GM12873 (cell line): ENCODE results near the gene SPPL2A.

ENCODE experiments used
- TF ChIP-seq, protein P1 (sequence below): IDR thresholded peaks from 2 replicates; pipeline ENCODE4 v1.5.1; 2012; ENCODE audit warnings: low read depth, mild to moderate bottlenecking, moderate library complexity, low read length, control low read depth; ENCODE audit not compliant: insufficient read depth; ENCODE audit errors: missing control alignments

Gene SPPL2A

DNA sequence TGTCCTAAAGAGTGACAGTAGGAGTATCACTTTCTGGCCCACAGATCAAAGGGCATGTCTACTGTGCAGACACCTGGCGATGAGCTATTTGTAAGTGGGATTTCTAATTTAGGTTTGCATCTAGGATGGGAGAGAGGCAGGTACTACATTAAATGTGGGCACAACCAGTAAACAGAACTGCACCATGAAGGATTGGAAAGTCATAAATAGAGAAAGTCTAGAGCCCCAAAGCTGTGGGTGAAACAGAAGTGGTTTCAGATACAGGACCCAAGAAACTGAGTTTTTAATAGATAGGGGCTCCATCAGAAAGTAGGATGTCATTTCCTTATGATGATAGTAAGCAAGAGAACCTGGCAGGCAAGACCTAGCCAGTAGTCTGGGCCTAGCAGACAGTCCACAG is 35.2 kb upstream of the SPPL2A start:
- TF ChIP-seq, protein P1, sequence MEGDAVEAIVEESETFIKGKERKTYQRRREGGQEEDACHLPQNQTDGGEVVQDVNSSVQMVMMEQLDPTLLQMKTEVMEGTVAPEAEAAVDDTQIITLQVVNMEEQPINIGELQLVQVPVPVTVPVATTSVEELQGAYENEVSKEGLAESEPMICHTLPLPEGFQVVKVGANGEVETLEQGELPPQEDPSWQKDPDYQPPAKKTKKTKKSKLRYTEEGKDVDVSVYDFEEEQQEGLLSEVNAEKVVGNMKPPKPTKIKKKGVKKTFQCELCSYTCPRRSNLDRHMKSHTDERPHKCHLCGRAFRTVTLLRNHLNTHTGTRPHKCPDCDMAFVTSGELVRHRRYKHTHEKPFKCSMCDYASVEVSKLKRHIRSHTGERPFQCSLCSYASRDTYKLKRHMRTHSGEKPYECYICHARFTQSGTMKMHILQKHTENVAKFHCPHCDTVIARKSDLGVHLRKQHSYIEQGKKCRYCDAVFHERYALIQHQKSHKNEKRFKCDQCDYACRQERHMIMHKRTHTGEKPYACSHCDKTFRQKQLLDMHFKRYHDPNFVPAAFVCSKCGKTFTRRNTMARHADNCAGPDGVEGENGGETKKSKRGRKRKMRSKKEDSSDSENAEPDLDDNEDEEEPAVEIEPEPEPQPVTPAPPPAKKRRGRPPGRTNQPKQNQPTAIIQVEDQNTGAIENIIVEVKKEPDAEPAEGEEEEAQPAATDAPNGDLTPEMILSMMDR = no peak

DNA sequence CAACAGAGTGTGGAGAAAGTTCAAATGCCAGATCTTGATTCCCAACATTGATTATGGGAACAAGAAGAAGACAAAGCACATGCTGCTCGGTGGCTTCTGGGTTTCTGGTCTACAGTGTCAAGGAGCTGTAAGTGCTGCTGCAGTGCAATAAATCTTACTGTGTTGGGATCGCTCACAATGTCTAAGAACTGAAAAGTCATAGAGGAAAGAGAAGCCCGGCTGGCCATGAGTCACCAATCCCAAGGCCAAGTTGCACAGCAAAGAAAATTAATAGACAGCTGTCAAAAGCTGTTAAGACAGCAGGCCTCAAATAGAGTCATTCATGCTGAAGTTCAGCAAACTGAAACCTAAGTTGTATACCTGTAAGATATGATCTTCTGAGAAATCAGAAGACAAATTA is 33.2 kb upstream of the SPPL2A start:
- TF ChIP-seq, protein P1 = no peak

DNA sequence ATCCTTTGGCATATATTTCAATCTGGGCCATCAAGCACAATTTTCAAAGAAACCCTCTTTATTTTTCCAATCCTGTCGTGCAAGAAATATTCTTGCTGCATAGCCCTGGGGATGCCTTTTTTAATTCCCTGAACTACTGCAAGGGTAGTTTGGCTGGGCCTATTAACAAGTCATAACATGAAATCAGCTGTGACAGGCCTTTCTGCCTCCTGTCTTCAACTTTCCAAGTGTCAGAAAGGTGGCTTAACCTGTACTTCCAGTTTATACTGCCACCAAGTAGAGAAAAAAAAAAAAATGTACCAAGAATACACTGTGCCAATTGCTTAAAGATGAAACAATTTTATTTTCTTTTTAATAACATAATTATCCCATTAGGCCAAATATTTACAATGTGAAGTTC is 32.4 kb upstream of the SPPL2A start:
- TF ChIP-seq, protein P1 = no peak

DNA sequence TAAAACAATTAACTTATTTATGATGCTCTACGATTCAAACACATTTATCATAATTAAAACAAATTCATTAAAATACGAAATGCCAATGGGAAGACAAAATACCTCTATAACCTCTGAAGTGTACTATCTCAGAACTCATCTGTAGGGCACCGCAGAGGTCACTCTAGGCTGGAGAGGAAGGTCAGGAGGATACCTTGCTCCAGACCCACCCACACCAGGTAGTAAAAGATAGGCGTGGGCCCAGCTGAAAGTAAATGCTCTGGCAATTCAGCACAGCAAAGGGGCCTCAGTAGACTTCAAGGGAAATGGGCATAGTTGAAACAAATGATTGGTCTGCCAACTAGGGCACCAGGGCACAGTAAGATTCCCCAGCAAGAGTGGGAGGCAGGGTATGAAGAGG is 26.0 kb upstream of the SPPL2A start:
- TF ChIP-seq, protein P1 = no peak

DNA sequence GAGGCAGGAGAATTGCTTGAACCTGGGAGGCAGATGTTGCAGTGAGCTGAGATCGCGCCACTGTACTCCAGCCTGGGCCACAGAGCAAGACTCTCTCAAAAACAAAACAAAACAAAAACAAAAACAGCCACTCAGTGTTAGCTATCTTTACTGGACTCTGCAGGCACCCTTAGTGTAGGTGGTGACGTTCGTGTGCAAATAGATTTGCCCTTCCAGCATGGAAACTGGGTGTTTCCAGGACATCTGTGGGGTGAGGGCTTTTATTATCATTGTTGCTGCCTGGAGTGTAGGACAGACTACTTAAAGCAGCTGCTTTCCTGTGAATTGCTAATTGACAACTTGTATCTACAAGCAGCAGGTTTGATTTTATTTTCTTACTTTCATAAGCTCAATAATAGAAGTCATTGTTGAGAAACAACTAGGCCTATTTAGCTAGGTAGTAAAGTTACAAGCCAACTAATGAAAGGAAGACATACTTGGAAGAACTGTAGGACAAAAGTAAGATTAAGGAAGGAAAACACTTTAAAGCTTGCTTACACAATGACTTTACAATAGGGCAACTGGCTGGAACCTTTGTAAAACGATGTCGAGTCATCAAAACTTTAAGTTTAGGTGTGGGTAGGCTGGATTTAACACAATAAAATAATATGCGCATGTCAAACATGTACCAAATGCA is 25.4 kb upstream of the SPPL2A start:
- TF ChIP-seq, protein P1 = no peak

DNA sequence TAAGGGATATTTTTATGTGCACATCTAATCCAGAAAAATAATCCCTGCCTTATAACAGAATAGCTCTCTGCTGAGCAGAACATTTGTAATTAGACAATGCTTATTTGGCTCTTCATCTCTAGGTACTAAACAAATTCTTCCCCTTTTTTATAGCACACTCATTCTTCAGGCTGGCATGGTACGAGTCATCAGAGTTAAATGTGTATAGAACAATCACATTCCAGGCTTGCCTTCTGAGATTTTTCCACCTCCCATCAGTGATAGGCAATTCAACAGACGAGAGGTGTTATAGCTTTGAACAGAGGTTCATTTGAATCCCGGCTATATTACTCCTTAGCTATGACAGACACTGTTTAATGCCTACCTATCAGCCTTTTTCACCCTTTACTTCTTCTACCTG is 21.4 kb upstream of the SPPL2A start:
- TF ChIP-seq, protein P1 = no peak

DNA sequence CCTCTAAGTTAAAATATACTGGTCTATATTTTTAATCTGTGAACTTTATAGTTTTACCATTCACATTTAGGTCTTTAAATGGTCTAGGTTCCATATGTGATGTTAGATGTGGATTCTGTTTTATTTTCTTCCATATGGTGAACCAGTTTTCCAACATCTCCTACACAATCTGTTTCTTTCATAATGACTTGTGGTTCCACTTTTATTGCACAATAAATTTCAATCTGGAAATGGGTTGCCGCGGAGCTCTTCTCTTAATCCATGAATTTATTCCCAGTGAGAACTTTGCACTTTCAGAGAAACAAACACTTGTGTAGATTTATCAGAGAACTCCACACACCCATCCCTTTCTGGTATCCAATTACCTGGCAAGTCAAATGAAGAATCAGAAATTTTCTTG is 20.9 kb upstream of the SPPL2A start:
- TF ChIP-seq, protein P1 = no peak
